ENCODE measurements around the gene BCL11A.

BCL11A gene

GRCh38 chr2:60502144-60502543 lies 51.3 kb downstream of the BCL11A start:
- no peak for DNase-seq

DNA sequence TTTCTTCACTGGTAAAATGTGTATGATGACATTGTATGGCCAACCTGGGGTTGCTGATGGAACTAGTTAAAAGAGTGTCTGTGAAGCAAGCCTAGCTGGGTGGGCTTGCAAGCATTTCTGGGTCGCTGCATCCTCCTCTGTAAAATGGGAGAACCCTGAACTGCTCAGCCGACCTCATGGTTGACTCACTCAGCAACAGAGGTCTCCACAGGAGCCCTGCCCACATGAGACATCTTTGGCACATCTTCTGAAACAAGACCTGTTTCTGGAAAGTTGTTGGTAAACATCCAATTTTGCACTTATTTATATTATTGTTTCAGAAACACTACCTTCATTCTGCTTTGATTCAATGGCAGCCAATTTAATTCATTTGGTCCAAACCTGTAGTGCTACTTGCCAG lies 52.6 kb downstream of the BCL11A start:
- DNase-seq: no peak

- no peak for DNase-seq
Observed at GRCh38 chr2:60499651-60500265, 53.7 kb downstream of the BCL11A start.

DNA sequence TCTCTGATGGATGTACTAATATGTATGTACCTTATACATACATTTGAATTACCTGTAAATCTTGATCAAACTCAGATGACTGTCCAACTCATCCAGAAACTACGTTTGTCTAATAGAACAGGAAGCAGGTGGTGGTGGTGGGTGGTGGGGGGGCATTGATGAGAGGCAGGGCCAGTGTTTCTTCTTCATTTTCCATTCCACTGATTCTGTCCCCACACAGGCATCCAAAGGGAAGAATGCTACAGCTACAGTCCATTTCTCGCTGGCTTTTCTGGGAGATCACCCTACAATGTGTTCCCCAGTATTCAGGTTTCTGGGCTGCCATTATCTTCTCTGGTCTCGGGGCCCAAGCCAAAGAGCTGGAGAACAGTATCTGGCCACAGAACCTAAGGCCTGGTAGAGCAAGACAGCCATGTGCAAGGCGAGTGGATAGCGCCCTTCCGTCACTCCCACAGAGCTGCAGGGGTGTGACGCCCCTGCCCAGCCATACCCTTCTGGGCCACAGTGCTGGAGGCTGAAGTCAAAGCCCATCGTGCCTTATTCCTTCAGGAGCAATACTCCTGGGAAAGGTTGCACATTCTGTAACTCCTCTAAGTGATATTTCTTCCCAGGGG lies 54.5 kb downstream of the BCL11A start:
- no peak for DNase-seq

GRCh38 chr2:60498127-60498815 lies 55.2 kb downstream of the BCL11A start:
- DNase-seq: no peak

DNA sequence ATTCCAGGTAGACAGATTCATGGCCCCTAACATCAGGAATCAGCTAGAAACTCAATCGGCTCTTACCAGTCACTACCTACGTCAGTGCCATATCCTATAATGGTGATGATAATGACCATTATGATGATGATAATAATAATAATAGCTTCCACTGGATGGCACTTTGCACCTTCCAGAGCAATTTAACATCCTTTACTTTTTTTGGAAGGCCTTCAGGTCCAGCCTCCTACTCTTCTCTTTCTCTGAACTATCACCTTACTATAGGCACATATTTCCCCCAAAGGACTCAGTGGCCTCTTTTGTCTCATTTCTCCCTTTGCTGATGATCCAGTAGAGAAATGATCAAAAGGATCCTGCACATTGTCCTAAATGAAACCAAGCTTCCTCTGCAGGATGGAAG lies 56.0 kb downstream of the BCL11A start:
- no peak for DNase-seq

GRCh38 chr2:60496956-60497355 lies 56.5 kb downstream of the BCL11A start:
- no peak for DNase-seq

DNA sequence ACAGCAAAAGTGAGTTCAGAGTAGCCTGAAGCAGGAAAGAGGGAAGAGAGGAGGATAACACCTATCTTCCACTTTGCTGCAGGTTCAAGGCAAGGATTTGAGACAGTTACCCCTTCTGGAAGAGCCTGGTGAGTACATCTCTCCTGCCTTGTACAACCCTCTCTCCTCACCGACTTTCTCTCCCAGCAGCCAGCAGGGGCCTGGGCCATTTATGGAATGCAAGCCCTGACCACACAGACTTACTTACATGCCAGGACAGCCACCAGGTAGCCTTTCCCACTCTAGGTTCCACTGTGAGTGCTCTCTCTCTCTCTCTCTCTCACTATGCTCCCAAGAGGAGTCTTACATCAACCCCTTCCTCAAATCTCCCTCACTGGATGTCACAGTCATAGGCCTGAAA lies 57.0 kb downstream of the BCL11A start:
- DNase-seq: no peak

GRCh38 chr2:60495041-60495625 lies 58.3 kb downstream of the BCL11A start:
- no peak for DNase-seq

- DNase-seq: no peak
Observed at GRCh38 chr2:60493804-60494387, 59.6 kb downstream of the BCL11A start.

GRCh38 chr2:60492548-60492947 lies 60.9 kb downstream of the BCL11A start:
- no peak for DNase-seq

DNA sequence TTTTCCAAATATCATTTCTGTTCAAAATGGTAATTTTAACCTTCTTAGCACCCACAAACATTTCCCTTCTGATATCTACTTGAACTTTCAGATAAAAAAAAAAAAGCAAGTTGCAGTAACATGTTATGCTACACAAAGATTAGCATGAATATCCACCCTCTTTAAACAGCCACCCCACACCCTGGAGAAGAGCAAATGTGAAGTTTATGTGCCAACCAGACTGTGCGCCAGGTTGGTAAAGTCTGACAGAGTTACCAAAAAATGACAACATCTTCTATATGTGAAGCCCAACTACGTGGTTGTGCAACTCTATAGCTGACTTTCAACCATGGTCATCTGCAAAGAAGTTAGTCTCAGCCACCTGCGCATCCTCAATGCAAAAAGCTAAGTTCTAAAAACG lies 62.6 kb downstream of the BCL11A start:
- no peak for DNase-seq

- DNase-seq: no peak
Observed at GRCh38 chr2:60490441-60490840, 63.0 kb downstream of the BCL11A start.

- DNase-seq: no peak
Observed at GRCh38 chr2:60489289-60489688, 64.2 kb downstream of the BCL11A start.

DNA sequence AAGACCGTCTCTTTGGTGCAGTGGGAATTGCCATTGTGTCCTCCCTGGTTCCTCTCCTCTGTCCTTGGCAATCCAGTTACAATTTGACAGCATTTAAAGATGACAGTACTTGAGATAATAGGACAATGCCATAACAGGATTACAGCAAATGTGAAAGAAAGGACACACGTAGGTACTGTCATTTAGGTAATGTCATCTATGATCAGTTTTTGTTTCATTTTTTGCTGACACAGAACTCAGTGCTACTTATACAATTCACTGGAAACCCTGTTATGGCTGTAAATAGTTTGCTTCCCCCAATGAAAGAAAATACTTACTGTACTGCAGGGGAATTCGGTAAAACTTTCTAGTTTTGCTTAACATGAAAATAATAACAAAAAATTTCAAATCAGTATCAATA lies 65.2 kb downstream of the BCL11A start:
- DNase-seq: no peak

GRCh38 chr2:60487174-60487573 lies 66.3 kb downstream of the BCL11A start:
- DNase-seq: no peak

DNA sequence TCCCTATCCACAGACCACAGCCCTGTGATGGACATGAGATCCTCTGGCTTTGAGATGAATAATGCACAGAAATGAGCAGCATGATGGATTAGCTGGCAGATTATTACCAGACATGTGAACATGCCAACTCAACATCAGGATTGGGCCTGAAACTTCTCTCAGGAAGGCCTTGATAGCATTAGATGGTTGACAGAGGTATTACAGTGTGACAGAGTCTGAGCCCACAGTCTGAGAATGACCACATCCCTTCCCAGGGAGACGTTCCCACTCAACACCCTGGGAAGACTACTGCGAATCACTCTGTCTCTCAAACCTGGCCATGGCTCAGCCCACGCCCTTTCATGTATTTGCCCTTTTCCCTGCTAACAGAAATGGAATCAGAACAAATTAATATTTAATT lies 66.9 kb downstream of the BCL11A start:
- DNase-seq: no peak

GRCh38 chr2:60486067-60486466 lies 67.4 kb downstream of the BCL11A start:
- DNase-seq: no peak

- no peak for DNase-seq
Observed at GRCh38 chr2:60485550-60485949, 67.9 kb downstream of the BCL11A start.

DNA sequence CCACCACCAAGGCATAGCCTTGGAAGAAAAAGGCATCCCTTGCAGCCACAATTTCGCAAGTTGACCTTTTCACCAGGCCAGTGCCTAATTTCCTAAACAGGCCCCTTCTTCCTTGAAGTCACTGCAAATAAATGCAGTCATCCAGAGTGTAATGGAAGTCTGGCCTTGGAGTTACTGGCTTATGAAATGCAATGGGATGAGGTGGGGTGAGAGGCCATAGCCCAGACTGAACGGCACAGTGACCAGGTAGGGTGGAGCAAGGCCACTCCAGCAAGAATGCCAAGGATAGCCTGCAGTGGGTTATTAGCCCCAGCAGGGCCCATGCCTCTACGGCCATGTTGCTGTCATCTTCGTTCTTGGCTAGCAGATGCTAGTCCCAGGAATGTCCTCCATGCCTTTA lies 68.4 kb downstream of the BCL11A start:
- no peak for DNase-seq

DNA sequence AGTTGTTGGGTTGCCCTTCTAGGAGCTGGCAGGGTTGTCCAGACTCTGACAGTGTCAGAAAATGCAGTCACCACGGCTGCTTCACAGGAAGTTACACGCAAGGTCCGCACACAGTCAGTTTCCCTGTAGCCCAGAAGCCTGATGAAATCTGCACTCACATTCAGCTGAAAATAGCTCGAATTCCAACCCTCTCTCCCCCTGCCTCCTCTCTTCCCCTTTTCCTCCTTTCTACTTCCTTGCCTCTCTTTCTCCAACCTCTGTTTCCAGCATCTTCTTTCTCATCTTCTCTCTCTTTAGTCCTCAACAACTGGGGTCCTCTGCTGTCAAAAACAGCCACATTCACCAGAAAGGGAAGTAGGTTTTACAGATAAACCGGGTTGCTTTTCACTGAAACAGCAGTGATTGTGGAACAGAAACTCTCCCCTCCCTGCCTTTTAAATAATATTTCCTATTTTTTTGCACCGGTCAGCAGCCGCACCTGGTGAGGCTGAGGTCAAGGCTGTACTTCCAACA lies 69.3 kb downstream of the BCL11A start:
- no peak for DNase-seq

DNA sequence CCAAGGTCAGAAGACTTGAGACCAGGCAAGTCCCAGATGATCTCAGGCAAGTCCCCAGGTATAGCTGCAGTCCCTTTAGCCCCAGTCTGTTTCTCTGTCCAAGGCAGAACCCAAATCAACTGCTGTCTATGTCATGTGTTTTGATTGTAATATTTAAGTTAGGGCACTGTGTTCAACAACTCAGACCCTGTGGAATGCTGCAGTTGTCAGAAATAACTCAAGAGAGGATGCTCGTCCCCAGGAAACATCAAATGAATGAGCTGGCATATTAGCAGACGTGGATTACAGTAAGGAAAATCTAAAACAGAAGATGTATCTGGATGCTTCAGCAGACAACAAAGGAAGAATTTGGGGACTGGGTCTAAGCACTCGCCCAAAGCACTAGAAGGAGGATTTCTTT lies 70.1 kb downstream of the BCL11A start:
- DNase-seq: no peak

GRCh38 chr2:60482222-60482621 lies 71.2 kb downstream of the BCL11A start:
- no peak for DNase-seq

DNA sequence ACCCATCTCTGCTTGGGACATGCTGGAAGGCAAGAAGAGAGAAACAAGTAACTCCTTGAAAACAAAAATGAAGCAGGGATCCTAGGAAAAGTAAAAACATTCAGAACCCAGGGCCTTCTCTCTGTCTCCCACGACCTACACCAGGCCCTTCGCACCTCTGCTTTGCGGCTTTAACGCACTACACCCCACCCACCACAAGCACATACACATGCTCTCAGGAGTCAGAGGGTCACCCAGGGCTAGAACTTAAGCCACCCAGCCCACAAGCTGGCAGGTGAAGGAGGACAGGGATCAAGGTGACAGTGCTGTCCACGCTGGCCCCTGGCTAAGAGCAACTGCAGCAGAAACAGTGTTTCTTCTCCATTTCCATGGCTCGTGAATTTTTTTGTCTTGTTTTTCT lies 72.2 kb downstream of the BCL11A start:
- no peak for DNase-seq
